Choroid plexus epithelial cell (primary cell): Measurements from ENCODE around the gene TEKT2.

ENCODE experiments used
- DNase-seq: peaks from one replicate; pipeline ENCODE4 v3.0.0-alpha.2; 2010; ENCODE audit warnings: low read depth
- H3K4me3 ChIP-seq: 2 replicates; pipeline ENCODE4 v1.5.1; 2011; ENCODE audit warnings: low read depth, mild to moderate bottlenecking, control low read depth, low read length, moderate library complexity
- TF ChIP-seq, protein P1 (sequence below): conservative IDR thresholded peaks from 2 replicates; pipeline ENCODE4 v1.5.1; 2011; ENCODE audit warnings: low read depth, mild to moderate bottlenecking, control low read depth, inconsistent platforms, low read length, moderate library complexity

Gene TEKT2

DNA sequence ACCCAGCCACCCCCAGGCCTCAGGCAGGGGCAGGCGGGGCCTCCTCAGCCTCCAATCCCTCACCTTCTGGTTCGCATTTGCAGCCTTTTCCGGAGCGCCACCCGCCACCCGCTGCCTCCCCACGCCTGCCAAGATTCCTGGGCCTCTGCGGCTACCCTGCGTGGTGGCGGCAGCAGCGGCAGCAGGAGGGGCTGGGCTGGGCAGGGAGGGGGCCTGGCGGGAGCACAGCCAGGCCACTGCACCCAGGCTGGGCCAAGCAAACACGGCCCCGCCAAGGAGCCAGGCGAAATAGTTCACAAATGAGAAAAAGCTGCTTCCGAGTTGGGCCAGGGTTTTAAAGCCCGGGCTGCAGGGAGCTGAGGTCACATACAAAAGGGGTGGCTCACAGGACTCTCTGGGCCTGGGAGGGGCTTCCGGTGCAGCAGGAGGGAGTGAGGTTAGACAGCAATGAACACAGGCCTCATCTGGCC lies 31.3 kb downstream of the TEKT2 start:
- H3K4me3 ChIP-seq, result no peak overlapping the region
- TF ChIP-seq, protein P1, sequence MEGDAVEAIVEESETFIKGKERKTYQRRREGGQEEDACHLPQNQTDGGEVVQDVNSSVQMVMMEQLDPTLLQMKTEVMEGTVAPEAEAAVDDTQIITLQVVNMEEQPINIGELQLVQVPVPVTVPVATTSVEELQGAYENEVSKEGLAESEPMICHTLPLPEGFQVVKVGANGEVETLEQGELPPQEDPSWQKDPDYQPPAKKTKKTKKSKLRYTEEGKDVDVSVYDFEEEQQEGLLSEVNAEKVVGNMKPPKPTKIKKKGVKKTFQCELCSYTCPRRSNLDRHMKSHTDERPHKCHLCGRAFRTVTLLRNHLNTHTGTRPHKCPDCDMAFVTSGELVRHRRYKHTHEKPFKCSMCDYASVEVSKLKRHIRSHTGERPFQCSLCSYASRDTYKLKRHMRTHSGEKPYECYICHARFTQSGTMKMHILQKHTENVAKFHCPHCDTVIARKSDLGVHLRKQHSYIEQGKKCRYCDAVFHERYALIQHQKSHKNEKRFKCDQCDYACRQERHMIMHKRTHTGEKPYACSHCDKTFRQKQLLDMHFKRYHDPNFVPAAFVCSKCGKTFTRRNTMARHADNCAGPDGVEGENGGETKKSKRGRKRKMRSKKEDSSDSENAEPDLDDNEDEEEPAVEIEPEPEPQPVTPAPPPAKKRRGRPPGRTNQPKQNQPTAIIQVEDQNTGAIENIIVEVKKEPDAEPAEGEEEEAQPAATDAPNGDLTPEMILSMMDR, result no peak
- DNase-seq, result peak; percentile 76

DNA sequence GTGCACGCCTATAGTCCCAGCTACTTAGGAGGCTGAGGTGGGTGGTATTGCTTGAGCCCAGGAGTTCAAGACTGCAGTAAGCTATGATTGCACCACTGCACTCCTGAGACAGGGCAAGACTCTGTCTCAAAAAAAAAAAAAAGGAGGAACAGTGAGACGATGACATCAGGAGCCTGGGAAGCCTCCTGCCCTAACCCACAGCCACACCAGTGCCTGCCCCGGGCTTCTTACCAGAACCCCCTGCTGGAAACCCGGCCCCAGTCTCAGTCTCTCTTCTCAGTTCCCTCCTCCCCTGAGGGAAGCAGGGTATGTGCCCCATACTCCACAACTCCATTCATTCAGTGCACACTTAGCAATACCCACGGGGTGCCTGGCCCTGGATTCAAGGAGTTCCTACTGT lies 32.0 kb downstream of the TEKT2 start:
- DNase-seq, result peak; percentile 65
- TF ChIP-seq, protein P1, result no peak
- H3K4me3 ChIP-seq, result no peak overlapping the region

DNA sequence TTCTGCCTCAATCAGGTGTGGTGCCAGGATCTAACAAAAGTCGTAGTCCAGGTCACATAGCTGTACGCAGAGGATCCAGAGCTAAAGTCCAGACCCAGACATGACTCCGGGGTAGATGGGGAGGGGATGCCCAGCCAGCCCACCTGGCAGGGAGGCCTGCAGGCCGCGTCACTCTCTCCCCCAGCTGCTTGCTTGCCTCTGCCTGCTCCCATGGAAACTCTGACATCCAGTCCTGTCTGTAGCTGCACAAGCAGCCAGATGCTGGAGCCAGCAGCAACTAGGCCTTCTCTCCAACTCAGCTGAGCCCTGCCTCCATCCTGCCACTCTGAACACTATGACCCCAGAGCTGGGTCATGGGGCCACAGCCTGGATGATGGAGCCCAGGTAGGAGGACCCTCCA lies 33.0 kb downstream of the TEKT2 start:
- H3K4me3 ChIP-seq, result no peak overlapping the region
- no peak for DNase-seq
- TF ChIP-seq, protein P1, result no peak

DNA sequence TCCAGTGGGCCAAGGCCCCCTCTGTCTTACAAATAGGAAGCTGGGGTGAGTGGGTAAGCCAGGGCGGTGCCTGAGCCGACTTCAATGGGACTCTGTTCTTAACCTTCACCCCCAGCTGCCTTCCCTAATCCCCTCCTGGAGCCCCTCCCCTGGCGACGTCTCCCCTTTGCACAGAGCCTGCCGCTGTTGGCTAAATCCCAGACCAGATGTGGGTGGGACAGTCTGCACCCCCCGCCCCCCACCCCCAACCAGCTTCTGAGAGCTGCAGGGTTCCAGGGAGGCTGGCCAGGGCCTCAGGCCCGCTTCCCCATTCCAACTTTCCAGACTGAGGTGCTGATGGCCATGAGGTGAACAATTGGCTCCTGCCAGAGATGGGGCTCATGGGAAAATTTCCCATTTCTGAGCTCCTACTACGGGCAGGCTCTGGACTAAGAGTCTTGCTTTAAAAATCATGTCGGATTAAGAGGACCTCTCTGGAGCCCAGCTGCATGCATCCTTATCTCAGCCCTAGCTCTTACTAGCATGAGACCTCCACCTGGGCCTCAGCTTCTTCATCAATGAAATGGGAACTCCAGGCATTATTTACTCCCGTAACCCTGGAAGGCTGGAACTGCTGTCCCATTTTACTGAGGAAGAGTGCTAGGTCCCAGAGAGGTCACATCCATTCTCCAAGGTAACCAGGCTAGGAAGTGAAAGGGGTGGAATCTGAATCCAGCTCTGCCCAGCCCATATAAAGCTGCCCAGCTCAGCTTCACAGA lies 34.7 kb downstream of the TEKT2 start:
- TF ChIP-seq, protein P1, result no peak
- no peak overlapping the region for H3K4me3 ChIP-seq
- no peak for DNase-seq

DNA sequence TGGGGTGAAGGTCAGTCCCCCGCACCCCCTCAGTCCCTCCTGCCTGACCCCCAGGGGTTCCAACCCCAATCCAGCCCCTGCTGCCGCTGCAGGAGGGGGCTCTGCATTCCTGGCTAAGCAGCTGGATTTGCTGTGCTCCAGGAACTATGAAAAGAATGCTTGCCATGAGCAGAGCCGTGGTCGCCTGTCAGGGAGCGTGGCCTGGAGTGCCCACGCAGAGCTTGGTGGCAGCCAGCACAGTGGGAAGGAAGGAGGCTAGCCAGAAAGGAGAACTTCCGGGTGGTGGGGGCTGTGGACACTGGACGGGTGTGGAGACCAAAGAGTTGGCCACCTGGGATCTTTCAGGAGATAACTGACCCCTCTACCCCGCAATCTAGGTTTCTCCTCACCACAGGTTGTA lies 35.6 kb downstream of the TEKT2 start:
- no peak overlapping the region for H3K4me3 ChIP-seq
- DNase-seq, result peak; percentile 37

DNA sequence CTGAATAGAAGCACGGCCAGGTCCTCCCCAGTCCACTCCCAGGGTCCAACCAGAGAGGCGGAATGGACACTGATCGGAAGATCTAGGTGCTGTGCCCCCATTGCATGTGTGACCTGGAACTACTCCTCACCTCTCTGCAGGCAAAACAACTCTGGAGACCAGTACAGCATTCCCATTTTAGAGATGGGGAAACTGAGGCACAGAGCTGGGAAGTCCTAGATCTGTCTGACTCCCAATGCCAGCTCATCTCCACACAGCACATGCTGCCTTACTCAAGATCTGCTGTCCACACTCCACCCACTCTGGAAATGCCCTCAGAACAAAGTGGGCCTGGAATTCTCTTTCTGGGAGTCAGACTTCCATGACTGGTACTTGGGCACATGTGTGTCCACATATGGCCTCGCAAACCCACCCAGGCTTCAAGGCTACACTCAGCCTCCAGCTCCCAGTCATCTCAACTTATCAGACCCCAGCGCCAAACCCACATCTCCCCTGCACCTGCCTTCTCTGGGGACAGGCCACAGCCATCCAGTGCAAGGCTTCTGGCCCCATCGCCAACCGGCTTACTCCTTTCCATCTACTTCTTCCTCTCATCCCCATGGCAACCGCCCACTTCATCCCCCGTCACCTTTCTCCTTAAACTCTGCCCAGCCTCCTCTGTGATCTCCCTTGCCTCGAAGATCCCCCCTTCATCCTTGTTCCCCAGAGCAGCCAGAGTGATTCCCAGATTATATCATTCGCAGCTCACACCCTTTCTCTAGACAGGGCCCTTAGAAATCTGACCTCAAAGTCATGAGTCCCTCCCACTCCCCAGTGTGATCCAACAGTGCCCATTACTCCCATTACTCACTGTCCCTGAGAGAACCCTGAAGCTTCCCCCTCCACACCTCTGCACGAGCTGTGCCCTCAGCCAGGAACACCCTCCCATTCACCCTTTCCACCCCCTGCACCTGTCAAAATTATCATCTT lies 38.5 kb downstream of the TEKT2 start:
- TF ChIP-seq, protein P1, result no peak
- no peak for DNase-seq
- no peak overlapping the region for H3K4me3 ChIP-seq

More for the DNA sequence above, 35.6 kb downstream of the TEKT2 start:
- TF ChIP-seq, protein P1, result no peak
